ENCODE measurements around the gene CREBZF. TPM values are rescaled to one million over a fixed set of nuclear protein-coding genes. Genes with fewer than 3 reads are reported as not detected.

Gene CREBZF
- total RNA-seq, result 23.8 and 37.8 TPM in 2 replicates

GRCh38 chr11:85664615-85665481 lies at the start of gene CREBZF:
Gene CREBZF, minus strand, starts transcription at chr11:85665129. Its CDS starts 254 bp downstream, at chr11:85664875.

GRCh38 chr11:85685820-85686459 lies 21.0 kb upstream of the CREBZF start, which contains the start of gene CCDC89:
Gene CCDC89, minus strand, starts transcription at chr11:85686195. Its CDS starts 65 bp downstream, at chr11:85686130.

GRCh38 chr11:85647604-85648299 lies 17.2 kb downstream of the CREBZF start, which contains the start of gene TMEM126A:
Gene TMEM126A, plus strand, starts transcription at chr11:85647967. Its CDS starts 2,289 bp downstream, at chr11:85650256.

GRCh38 chr11:85627998-85628770 lies 36.7 kb downstream of the CREBZF start, which contains the start of gene TMEM126B:
Gene TMEM126B, plus strand, starts transcription at chr11:85628593. Its CDS starts 15 bp downstream, at chr11:85628608.

GRCh38 chr11:85627332-85627997 lies 37.5 kb downstream of the CREBZF start, which contains the start of gene DLG2:
Gene DLG2, minus strand, starts transcription at chr11:85627344.

Other genes starting within 250 kb of the CREBZF start
- gene DLG2, start 37.8 kb downstream of the CREBZF start, total RNA-seq, result 0.38 and 0.54 TPM in 2 replicates
- gene TMEM126B, start 36.5 kb downstream of the CREBZF start, total RNA-seq, result 51.2 and 54.3 TPM in 2 replicates
- 37.5 and 48.5 TPM in 2 replicates for gene TMEM126A, start 17.2 kb downstream of the CREBZF start, total RNA-seq
- gene CCDC89, start 21.1 kb upstream of the CREBZF start, total RNA-seq, result 0.56 TPM in 1 of 2 replicates, not detected in the other
- 0.63 and 1.5 TPM in 2 replicates for gene SYTL2, start 146.0 kb upstream of the CREBZF start, total RNA-seq
- not detected in 2 replicates for gene CCDC83, start 190.3 kb upstream of the CREBZF start, total RNA-seq

Measured in endothelial cell of coronary artery (primary cell).